ENCODE results near the gene HERC2.
"Not testable (repeated sequence)": the region's sequence is repeated elsewhere in the genome, so short reads cannot be mapped to it uniquely, and the experiment has no call there.

Gene HERC2, protein sequence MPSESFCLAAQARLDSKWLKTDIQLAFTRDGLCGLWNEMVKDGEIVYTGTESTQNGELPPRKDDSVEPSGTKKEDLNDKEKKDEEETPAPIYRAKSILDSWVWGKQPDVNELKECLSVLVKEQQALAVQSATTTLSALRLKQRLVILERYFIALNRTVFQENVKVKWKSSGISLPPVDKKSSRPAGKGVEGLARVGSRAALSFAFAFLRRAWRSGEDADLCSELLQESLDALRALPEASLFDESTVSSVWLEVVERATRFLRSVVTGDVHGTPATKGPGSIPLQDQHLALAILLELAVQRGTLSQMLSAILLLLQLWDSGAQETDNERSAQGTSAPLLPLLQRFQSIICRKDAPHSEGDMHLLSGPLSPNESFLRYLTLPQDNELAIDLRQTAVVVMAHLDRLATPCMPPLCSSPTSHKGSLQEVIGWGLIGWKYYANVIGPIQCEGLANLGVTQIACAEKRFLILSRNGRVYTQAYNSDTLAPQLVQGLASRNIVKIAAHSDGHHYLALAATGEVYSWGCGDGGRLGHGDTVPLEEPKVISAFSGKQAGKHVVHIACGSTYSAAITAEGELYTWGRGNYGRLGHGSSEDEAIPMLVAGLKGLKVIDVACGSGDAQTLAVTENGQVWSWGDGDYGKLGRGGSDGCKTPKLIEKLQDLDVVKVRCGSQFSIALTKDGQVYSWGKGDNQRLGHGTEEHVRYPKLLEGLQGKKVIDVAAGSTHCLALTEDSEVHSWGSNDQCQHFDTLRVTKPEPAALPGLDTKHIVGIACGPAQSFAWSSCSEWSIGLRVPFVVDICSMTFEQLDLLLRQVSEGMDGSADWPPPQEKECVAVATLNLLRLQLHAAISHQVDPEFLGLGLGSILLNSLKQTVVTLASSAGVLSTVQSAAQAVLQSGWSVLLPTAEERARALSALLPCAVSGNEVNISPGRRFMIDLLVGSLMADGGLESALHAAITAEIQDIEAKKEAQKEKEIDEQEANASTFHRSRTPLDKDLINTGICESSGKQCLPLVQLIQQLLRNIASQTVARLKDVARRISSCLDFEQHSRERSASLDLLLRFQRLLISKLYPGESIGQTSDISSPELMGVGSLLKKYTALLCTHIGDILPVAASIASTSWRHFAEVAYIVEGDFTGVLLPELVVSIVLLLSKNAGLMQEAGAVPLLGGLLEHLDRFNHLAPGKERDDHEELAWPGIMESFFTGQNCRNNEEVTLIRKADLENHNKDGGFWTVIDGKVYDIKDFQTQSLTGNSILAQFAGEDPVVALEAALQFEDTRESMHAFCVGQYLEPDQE (N-terminal part only)

DNA sequence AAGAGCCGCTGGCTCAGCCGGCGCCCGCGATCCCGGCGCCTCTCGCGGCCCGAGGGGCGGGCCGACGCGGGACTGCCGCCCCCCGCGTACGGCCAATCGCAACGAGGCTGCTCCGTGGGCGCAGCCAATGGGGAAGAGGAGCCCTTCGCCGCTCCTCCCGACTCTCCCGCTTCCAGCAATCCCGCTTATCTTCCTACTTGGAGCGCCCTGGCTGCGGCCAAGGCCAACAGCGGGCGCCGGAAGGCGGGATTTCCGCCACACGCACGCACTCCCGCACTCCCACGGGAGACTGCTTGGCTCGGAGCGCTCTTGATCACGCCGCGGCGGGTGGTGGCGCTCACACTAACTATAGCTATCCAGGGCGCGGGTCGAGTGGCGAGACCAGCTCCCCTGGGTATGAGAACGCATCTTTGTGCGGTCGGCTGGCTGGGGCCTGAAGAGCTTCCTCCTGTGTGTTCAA is at the start of gene HERC2:
Gene HERC2, minus strand, starts transcription at position 51 of the 460 bp plus-strand sequence. CDS start 746 bp downstream, outside the sequence.
- not testable (repeated sequence) for DNase-seq (ENCODE audit: low spot score)

DNA sequence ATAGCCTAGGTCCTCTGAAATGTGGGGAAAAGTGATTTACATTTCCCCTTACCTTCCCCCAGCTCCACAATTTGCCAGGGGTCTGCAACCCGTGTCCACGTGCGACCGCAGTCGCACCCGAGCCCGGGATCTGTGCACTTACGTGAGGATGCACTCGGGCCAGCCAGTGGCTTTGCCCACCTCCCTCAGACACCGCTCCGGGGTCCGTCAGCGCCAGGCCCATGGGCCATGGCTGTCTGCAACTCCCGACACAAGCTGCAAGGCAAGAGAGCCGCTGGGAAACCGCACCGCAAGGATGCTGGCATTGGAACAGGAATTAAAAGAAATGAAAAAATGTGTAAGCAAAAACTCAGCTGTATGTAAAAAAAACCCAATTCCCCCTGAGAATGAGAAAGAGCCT is 43.5 kb upstream of the HERC2 start:
- not testable (repeated sequence) for DNase-seq (ENCODE audit: low spot score)

DNA sequence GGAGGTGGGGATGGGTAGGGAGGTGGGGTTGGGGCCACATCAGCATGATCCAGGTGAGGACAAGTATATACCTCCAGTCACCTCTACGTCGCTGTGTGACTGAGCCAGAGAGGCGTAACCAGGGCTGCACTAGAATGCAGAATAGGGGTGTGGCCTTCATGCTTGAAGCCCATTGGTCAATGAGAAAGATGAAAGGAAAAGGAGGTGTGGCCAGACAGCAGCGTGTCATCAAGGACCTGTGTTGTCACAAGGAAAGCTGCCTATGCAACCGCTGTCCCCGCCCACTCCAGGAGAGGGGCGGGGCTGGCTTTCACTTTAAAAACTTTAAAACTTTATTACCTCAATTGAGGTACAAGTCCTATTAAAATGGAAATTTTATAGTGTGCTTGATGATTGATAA is 36.0 kb upstream of the HERC2 start, which contains the start of gene GOLGA6L24:
Gene GOLGA6L24, minus strand, starts transcription at position 101 of the 400 bp plus-strand sequence. Its CDS starts 61 bp downstream, at position 40.
- not testable (repeated sequence) for DNase-seq (ENCODE audit: low spot score)

DNA sequence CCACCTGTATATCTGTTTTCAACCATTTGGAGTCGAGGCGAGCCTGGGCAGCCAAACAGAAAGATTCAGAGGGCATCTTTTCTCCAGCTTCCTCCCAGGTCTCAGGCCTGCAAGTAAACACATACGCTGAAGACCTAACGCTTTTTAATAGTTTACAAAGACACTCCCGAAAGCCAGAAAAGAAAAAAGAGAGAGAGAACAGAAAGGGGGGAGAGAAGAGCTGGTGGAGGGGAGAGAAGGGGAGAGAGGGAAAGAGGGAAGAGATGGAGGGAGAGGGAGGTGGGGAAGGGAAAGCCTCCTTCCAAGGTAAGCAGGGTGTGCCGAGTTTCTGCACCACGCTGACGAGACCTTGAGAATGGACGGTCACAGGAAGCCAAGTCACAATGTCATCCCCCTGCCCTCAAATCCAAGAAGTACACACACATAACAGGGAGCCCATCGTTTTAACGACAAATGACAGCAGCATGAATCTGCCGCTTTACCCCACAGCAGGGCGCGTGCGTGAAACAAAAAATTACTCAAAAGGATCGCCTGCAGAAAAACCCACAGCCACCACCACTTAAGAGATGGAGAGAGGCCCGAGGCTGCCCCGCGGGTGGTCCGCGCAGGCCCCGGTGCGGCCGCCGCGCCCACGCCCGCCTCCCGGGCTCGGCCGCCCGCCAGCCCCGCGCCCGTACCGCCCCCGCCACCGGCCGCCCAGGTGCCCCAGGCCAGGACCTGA is 461 bp downstream of the HERC2 start:
- DNase-seq (ENCODE audit: low spot score), result not testable (repeated sequence)

DNA sequence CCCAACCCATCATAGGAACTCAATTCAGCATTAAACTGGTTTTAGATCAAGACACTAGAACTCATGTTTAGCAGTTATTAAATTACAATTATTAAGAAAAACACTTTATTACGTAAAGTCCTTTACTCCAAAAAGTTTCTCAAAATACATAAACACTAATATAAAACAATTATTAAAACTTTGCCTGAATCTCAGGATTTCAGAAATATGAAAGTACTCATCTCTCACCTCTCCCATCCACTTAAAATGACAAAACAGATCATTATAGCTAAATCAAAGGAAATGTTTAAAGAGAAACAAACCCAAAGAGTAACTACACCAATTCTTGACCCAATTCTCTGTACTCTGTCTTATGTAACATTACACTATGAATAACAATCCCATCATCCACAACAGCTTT is 2.3 kb downstream of the HERC2 start:
- not testable (repeated sequence) for DNase-seq (ENCODE audit: low spot score)

DNA sequence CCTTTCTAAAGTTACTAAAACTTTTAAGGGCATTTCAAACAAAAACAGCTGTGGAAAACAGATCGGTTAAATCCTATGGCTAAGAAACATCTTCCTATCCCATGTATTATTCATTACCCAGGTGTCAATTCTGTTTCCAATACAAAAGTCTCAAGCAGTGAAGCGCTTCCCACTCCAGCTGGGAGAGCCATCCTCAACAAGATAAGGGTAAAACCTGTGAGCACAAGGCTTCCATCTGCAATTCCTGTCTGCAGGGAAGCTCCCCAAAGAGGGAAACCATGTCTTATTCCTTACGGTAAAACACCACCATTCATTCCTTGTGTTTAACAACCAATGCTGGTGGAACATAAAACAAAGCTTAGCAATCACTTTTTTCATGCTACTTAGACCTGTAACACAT is 3.2 kb downstream of the HERC2 start:
- not testable (repeated sequence) for DNase-seq (ENCODE audit: low spot score)

DNA sequence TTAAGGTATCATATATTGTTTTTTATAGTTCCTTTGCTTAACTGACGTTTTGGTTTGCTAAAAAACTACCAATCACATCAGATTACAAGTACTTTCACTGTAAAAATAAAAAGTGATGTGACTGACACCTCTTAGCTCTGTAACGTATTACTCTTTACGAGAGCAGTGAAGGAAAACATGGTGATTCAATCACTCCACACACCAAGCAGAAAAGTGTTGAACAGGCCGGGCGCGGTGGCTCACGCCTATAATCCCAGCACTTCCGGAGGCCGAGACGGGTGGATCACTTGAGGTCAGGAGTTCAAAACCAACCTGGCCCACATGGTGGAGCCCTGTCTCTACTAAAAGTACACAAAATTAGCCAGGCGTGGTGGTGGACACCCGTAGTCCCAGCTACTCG is 3.9 kb downstream of the HERC2 start:
- not testable (repeated sequence) for DNase-seq (ENCODE audit: low spot score)

DNA sequence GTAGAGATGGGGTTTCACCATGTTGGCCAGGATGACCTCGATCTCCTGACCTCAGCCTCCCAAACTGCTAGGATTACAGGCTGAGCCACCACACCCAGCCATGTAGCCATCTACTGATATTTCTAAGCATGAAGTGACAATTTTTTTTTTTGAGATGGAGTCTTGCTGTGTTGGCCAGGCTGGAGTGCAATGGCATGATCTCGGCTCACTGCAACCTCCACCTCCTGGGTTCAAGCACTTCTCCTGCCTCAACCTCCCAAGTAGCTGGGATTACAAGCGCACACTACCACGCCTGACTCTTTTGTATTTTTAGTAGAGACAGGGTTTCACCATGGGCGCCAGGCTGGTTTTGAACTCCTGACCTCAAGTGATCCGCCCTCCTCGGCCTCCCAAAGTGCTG is 5.0 kb downstream of the HERC2 start:
- not testable (repeated sequence) for DNase-seq (ENCODE audit: low spot score)

DNA sequence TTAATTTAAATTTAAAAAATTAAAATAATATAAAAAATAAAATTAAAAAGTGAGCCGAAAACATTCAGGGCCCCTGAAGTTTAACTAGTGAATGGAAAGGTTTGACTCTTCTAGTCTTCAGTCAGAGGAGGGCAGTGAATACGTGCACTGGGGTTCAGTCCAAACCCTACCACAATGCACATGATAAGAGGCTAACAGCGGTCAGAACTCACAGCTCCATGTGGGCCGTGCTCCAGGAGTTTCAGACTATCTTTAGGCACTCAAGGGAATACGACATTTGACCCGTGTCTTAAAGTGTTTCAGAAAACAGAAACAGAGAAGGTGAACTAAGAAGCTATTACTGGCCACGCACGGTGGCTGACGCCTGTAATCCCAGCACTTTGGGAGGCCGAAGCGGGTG is 11.5 kb downstream of the HERC2 start:
- DNase-seq (ENCODE audit: low spot score), result not testable (repeated sequence)

DNA sequence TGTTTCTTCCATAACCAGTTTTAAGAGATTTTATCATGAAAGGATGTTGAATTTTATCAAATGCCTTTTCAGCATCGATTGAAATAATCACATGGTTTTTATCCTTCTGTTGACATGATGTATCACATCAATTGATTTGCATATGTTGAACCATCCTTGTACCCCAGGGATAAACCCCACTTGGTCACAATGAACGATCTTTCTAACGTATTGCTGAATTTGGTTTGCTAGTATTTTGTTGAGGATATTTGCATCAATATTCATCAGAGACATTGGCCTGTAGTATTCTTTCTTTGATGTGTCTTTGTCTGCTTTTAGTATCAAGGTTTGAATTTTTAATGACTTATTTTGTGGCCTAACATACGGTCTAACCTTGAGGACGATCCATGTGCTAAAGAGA is 13.3 kb downstream of the HERC2 start:
- not testable (repeated sequence) for DNase-seq (ENCODE audit: low spot score)

DNA sequence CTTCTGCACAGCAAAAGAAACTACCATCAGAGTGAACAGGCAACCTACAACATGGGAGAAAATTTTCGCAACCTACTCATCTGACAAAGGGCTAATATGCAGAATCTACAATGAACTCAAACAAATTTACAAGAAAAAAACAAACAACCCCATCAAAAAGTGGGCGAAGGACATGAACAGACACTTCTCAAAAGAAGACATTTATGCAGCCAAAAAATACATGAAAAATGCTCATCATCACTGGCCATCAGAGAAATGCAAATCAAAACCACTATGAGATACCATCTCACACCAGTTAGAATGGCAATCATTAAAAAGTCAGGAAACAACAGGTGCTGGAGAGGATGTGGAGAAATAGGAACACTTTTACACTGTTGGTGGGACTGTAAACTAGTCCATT is 16.3 kb downstream of the HERC2 start:
- DNase-seq (ENCODE audit: low spot score), result not testable (repeated sequence)

DNA sequence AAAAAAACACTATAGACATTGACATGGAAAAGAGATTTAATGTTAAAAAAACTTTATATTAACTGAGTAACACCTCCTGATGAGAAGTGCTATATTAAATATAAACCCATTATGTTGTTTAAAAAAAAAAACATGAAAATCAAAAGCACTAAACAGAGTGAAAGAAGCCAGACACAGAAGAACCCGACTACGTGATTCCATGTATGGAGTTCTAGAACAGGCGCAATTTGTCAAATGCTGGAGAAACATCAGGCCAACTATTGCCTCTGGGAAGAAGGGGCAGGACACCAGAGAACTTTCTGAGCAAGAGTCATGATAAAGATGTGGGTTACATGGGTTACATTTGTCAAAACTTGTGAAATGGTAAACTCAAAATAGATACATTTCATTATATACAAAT is 24.5 kb downstream of the HERC2 start:
- DNase-seq (ENCODE audit: low spot score), result not testable (repeated sequence)

DNA sequence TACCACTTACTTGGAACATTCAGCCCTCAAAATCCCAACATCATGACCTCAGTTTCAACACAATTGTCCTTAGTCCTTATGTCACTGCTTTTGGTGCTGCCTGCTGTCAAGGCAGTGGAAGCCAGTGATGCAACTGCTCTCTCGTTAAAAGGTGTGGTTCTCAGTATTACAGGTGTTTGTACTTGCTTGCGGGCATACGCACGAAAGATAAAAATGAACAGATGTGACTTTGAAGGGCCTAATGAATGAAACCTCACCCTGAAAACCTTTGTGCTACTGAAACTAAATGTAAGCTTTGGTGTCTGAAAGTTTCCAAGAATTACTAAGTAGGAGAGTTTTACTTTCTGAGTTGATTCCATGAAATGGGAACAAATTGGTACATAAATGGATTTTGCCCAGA is 25.2 kb downstream of the HERC2 start:
- DNase-seq (ENCODE audit: low spot score), result not testable (repeated sequence)

DNA sequence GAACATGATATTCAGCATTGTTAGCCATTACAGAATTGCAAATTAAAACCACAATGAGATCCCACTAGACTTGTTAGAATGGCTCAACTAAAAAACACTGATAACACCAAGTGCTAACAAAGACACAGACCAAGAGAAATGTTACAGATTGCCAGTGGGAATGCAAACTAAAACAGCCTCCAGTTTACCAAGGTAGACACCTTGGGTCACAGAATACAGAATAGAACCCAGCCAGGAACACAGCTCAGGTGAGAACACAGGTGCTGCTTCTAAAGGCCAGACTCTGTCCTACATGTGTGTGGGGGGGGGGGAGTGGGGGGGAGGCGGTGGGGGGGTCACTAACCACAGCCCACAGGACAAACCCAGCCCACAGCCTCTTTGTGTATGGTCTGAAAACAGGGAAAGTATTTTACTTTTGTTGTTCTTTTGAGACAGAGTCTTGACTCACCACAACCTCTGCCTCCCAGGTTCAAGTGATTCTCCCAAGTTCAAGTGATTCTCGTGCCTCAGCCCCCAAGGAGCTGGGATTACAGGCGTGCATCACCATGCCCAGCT is 26.9 kb downstream of the HERC2 start:
- DNase-seq (ENCODE audit: low spot score), result not testable (repeated sequence)

DNA sequence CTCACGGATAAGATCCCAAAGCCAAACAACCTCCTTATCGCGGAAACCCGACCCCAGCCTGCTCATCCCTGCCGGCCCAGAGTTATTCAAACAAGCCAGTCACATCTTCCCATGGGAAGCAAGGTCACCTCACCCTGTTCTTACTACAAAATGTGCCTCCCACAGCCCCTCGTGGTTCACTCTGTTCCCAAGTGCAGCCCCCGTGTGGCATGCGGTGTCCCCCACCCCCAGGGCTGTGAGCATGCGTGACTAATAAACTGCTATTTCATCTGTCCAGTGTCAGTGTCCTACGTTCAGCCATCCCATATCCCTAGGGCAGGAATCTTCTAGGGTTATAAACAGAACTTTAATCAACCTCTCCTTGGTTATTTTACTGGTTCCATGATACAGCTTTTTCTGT is 27.4 kb downstream of the HERC2 start:
- not testable (repeated sequence) for DNase-seq (ENCODE audit: low spot score)

DNA sequence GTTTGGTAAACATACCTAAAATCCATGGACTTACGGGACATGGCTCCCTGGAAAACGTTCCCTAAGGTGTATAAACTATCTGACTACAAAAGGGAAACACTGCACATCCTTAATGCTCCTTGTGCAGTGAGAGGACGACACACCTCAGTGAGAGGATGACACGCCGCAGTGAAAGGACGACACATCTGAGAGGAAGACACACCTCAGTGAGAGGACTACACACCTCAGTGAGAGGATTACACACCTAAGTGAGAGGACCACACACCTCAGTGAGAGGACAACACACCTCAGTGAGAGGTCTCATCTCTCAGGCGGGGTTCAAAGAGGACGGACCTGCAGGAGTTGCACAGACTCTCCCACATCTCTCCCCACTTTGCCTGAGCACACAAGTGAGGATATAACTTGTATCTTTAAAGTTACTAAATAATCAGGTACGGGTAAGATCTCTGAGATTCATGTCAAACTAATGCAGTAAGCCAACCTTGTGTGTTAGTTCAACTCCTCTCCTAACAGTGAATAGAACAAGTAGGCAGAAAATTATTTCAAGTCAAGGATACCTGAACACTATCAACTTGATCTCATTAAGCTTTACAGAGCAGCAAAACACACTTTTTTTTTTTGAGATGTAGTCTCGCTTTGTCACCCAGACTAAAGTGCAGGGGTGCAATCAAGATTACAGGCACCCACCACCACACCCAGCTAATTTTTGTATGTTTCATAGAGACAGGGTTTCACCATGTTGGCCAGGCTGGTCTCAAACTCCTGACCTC is 32.1 kb downstream of the HERC2 start:
- DNase-seq (ENCODE audit: low spot score), result no peak

DNA sequence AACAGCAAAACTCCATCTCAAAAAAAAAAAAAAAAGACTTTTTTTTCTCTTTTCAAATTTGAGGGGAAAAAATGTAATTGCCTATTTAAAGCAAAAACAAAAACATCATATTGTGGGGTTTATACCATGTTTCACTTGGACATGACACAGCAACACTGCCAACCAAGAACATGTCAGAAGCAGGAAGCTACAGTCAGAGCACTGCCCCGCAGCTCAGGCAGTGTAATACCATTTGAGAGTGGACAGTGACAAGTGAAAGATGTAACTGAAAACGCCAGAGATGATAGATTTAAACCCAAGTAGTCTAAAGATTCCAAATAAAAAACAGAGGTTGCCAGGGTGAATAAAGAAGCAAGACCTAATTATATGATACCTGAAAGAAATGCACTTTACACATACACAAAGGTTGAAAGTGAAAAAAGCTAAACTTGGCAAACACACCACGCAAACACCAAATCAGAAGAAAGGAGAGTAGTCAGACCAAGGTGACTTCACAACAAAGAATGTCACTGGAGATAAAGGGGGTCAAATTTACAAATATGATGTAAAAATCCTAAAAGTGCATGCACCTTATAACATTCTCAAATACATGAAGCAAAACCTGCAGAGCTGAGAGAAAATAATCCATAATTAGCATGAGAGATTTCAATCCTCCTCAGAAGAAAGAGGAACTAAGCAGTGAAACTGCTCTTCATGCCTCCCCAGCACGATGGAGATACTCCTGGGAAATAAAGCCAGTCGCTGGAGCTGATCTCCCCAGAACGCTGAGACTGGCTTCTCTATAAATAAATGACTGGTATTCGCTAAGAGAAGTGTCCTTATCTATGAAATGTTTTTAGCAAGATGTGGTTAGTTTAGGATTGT is 32.9 kb downstream of the HERC2 start:
- not testable (repeated sequence) for DNase-seq (ENCODE audit: low spot score)

DNA sequence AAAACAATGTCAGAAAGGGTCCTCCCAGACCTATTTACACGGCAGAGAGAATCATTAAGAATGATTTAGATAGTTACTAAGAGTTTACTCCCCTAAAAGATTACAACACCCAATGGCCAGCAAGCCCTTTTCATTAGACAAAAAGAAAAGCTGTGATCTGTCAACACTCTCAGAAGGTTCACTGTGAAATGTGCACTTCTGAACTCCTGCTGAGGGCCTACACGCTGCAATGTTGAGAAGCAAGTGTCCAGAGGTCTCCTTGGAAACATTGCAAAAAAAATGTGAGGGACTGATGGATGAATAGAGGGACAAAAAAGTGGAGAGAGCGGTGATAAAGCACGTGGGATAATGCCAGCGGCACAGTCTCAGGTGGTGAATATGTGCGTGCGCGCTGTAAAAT is 35.3 kb downstream of the HERC2 start:
- DNase-seq (ENCODE audit: low spot score), result not testable (repeated sequence)

DNA sequence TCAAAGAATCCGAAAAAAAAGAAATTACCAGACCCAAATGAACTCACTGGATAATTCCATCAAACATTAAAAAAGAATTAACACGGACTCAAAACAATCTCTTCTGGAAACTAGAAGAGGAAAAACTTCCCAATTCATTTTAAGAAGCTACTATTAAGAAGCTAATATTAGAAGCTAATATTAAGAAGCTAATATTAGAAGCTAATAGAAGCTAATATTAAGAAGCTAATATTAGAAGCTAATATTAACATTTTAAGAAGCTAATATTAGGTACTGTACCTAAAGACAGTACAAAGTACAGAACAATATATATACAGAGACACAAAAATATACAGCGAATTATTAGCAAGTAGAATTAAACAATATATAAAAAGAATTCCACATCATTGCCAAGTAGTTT is 35.9 kb downstream of the HERC2 start:
- DNase-seq (ENCODE audit: low spot score), result no peak

Data from HuH-7 (cell line).